ENCODE data around the gene ACSBG1.

Gene ACSBG1

GRCh38 chr15:78208887-78209645 is 25.3 kb downstream of the ACSBG1 start:
- no peak overlapping the region for H3K27ac ChIP-seq (ENCODE audit: low read depth, low read length, severe bottlenecking)
- H3K4me3 ChIP-seq (ENCODE audit: extremely low read depth, insufficient read depth, low read length, poor library complexity, severe bottlenecking), result no peak overlapping the region
- whole genome bisulfite sequencing, 2 experiments (ENCODE audit: insufficient coverage in 2 of 2), result 92 to 95% methylated on average over 17 to 20 of the region's 20 CpGs
- no peaks in the 10 kb centered on the region for H3K9me3 ChIP-seq (ENCODE audit: control insufficient read depth, low read length)
- peaks cover 54% of the 10 kb centered on the region for H3K4me1 ChIP-seq (ENCODE audit: control insufficient read depth, insufficient read depth, low read length, poor library complexity, severe bottlenecking)
- H3K36me3 ChIP-seq (ENCODE audit: control insufficient read depth, insufficient read depth, low read length), result no peaks in the 10 kb centered on the region

GRCh38 chr15:78208341-78208844 is 26.0 kb downstream of the ACSBG1 start:
- Histone ChIP-seq H3K4me3 (ENCODE audit: extremely low read depth, insufficient read depth, low read length, poor library complexity, severe bottlenecking) (no peak overlapping the region), H3K9me3 (ENCODE audit: control insufficient read depth, low read length) (no peaks in the 10 kb centered on the region), H3K27ac (ENCODE audit: low read depth, low read length, severe bottlenecking) (no peak overlapping the region), H3K4me1 (ENCODE audit: control insufficient read depth, insufficient read depth, low read length, poor library complexity, severe bottlenecking) (peaks cover 54% of the 10 kb centered on the region), H3K36me3 (ENCODE audit: control insufficient read depth, insufficient read depth, low read length) (no peaks in the 10 kb centered on the region)
- WGBS, 2 experiments (ENCODE audit: insufficient coverage in 2 of 2), result 85 to 87% methylated on average over 5 of the region's 8 CpGs

- Histone ChIP-seq H3K4me1 (ENCODE audit: control insufficient read depth, insufficient read depth, low read length, poor library complexity, severe bottlenecking) (peaks cover 48% of the 10 kb centered on the region), H3K4me3 (ENCODE audit: extremely low read depth, insufficient read depth, low read length, poor library complexity, severe bottlenecking) (no peak overlapping the region), H3K27ac (ENCODE audit: low read depth, low read length, severe bottlenecking) (no peak overlapping the region), H3K36me3 (ENCODE audit: control insufficient read depth, insufficient read depth, low read length) (no peaks in the 10 kb centered on the region), H3K9me3 (ENCODE audit: control insufficient read depth, low read length) (no peaks in the 10 kb centered on the region)
- WGBS, 2 experiments (ENCODE audit: insufficient coverage in 2 of 2), result 91 to 92% methylated on average over 4 to 5 of the region's 8 CpGs
Measured at GRCh38 chr15:78207641-78208340, 26.6 kb downstream of the ACSBG1 start.

- WGBS, 2 experiments (ENCODE audit: insufficient coverage in 2 of 2), result 90 to 97% methylated on average over 2 to 3 of the region's 5 CpGs
- Histone ChIP-seq H3K9me3 (ENCODE audit: control insufficient read depth, low read length) (no peaks in the 10 kb centered on the region), H3K36me3 (ENCODE audit: control insufficient read depth, insufficient read depth, low read length) (no peaks in the 10 kb centered on the region), H3K4me1 (ENCODE audit: control insufficient read depth, insufficient read depth, low read length, poor library complexity, severe bottlenecking) (peaks cover 42% of the 10 kb centered on the region), H3K4me3 (ENCODE audit: extremely low read depth, insufficient read depth, low read length, poor library complexity, severe bottlenecking) (no peak overlapping the region), H3K27ac (ENCODE audit: low read depth, low read length, severe bottlenecking) (no peak overlapping the region)
Measured at GRCh38 chr15:78207110-78207458, 27.3 kb downstream of the ACSBG1 start.

- Histone ChIP-seq H3K27ac (ENCODE audit: low read depth, low read length, severe bottlenecking) (no peak overlapping the region), H3K36me3 (ENCODE audit: control insufficient read depth, insufficient read depth, low read length) (no peaks in the 10 kb centered on the region), H3K4me1 (ENCODE audit: control insufficient read depth, insufficient read depth, low read length, poor library complexity, severe bottlenecking) (peaks cover 38% of the 10 kb centered on the region), H3K9me3 (ENCODE audit: control insufficient read depth, low read length) (no peaks in the 10 kb centered on the region), H3K4me3 (ENCODE audit: extremely low read depth, insufficient read depth, low read length, poor library complexity, severe bottlenecking) (no peak overlapping the region)
- 80 to 86% methylated on average over 11 of the region's 12 CpGs for WGBS, 2 experiments (ENCODE audit: insufficient coverage in 2 of 2)
Measured at GRCh38 chr15:78206326-78207109, 27.8 kb downstream of the ACSBG1 start.

- Histone ChIP-seq H3K9me3 (ENCODE audit: control insufficient read depth, low read length) (no peaks in the 10 kb centered on the region), H3K4me3 (ENCODE audit: extremely low read depth, insufficient read depth, low read length, poor library complexity, severe bottlenecking) (no peak overlapping the region), H3K4me1 (ENCODE audit: control insufficient read depth, insufficient read depth, low read length, poor library complexity, severe bottlenecking) (peaks cover 38% of the 10 kb centered on the region), H3K36me3 (ENCODE audit: control insufficient read depth, insufficient read depth, low read length) (no peaks in the 10 kb centered on the region), H3K27ac (ENCODE audit: low read depth, low read length, severe bottlenecking) (no peak overlapping the region)
- WGBS, 2 experiments (ENCODE audit: insufficient coverage in 2 of 2), result 94 to 98% methylated on average over 9 of the region's 10 CpGs
Measured at GRCh38 chr15:78205856-78206255, 28.5 kb downstream of the ACSBG1 start.

- H3K27ac ChIP-seq (ENCODE audit: low read depth, low read length, severe bottlenecking), result no peak overlapping the region
- WGBS, 2 experiments (ENCODE audit: insufficient coverage in 2 of 2), result no CpG with 5 or more reads among the region's 1 CpG
- H3K4me1 ChIP-seq (ENCODE audit: control insufficient read depth, insufficient read depth, low read length, poor library complexity, severe bottlenecking), result peaks cover 38% of the 10 kb centered on the region
- no peak overlapping the region for H3K4me3 ChIP-seq (ENCODE audit: extremely low read depth, insufficient read depth, low read length, poor library complexity, severe bottlenecking)
- H3K9me3 ChIP-seq (ENCODE audit: control insufficient read depth, low read length), result no peaks in the 10 kb centered on the region
- H3K36me3 ChIP-seq (ENCODE audit: control insufficient read depth, insufficient read depth, low read length), result no peaks in the 10 kb centered on the region
Measured at GRCh38 chr15:78205337-78205736, 29.0 kb downstream of the ACSBG1 start.

- H3K9me3 ChIP-seq (ENCODE audit: control insufficient read depth, low read length), result no peaks in the 10 kb centered on the region
- H3K4me3 ChIP-seq (ENCODE audit: extremely low read depth, insufficient read depth, low read length, poor library complexity, severe bottlenecking), result no peak overlapping the region
- peaks cover 33% of the 10 kb centered on the region for H3K4me1 ChIP-seq (ENCODE audit: control insufficient read depth, insufficient read depth, low read length, poor library complexity, severe bottlenecking)
- H3K36me3 ChIP-seq (ENCODE audit: control insufficient read depth, insufficient read depth, low read length), result no peaks in the 10 kb centered on the region
- no peak overlapping the region for H3K27ac ChIP-seq (ENCODE audit: low read depth, low read length, severe bottlenecking)
- 91 to 92% methylated on average over 11 to 12 of the region's 17 CpGs for WGBS, 2 experiments (ENCODE audit: insufficient coverage in 2 of 2)
Measured at GRCh38 chr15:78204351-78205309, 29.7 kb downstream of the ACSBG1 start.

- H3K4me3 ChIP-seq (ENCODE audit: extremely low read depth, insufficient read depth, low read length, poor library complexity, severe bottlenecking), result no peak overlapping the region
- peak overlapping the region; percentile 2 for H3K27ac ChIP-seq (ENCODE audit: low read depth, low read length, severe bottlenecking)
- WGBS, 2 experiments (ENCODE audit: insufficient coverage in 2 of 2), result 90 to 91% methylated on average over 12 to 14 of the region's 14 CpGs
- peaks cover 33% of the 10 kb centered on the region for H3K4me1 ChIP-seq (ENCODE audit: control insufficient read depth, insufficient read depth, low read length, poor library complexity, severe bottlenecking)
- H3K36me3 ChIP-seq (ENCODE audit: control insufficient read depth, insufficient read depth, low read length), result no peaks in the 10 kb centered on the region
- H3K9me3 ChIP-seq (ENCODE audit: control insufficient read depth, low read length), result no peaks in the 10 kb centered on the region
Measured at GRCh38 chr15:78203346-78204225, 30.8 kb downstream of the ACSBG1 start.

Measured in mesodermal cell (in vitro differentiated cells).